IPS-18a (cell line): ENCODE measurements around the gene SCO2.

Experiments
- H3K27ac ChIP-seq: one replicate; pipeline ENCODE4 v1.5.1; 2013; ENCODE audit warnings: low read length
- H3K27me3 ChIP-seq: one replicate; pipeline ENCODE4 v1.6.1; 2013; ENCODE audit warnings: mild to moderate bottlenecking, low read length; ENCODE audit not compliant: control insufficient read depth, insufficient read depth
- H3K36me3 ChIP-seq: one replicate; pipeline ENCODE4 v1.6.1; 2013; ENCODE audit warnings: low read depth, low read length; ENCODE audit not compliant: control insufficient read depth
- H3K4me1 ChIP-seq: one replicate; pipeline ENCODE4 v1.6.1; 2013; ENCODE audit warnings: low read depth, low read length; ENCODE audit not compliant: control insufficient read depth
- H3K4me3 ChIP-seq: one replicate; pipeline ENCODE4 v1.5.1; 2013; ENCODE audit warnings: low read length
- H3K9ac ChIP-seq: one replicate; pipeline ENCODE4 v1.6.1; 2013; ENCODE audit warnings: mild to moderate bottlenecking, low read length, moderate library complexity
- H3K9me3 ChIP-seq: one replicate; pipeline ENCODE4 v1.6.1; 2013; ENCODE audit warnings: low read depth, low read length; ENCODE audit not compliant: control insufficient read depth

Gene SCO2

GRCh38 chr22:50474710-50475651, 50.4 kb downstream of the SCO2 start, which contains the start of gene SBF1:
Gene SBF1, minus strand, starts transcription at chr22:50475035. Its CDS starts 195 bp downstream, at chr22:50474840.
- Histone ChIP-seq H3K27ac (no peak within 1 kb of the TSS), H3K9me3 (no peaks in the 10 kb centered on the region), H3K4me1 (peaks cover 11% of the 10 kb centered on the region), H3K4me3 (peak within 1 kb of the TSS; percentile 64), H3K36me3 (no peaks in the 10 kb centered on the region), H3K9ac (peak within 1 kb of the TSS; percentile 39), H3K27me3 (peaks cover 8% of the 10 kb centered on the region)

GRCh38 chr22:50473855-50474671, 51.3 kb downstream of the SCO2 start:
- Histone ChIP-seq H3K36me3 (no peaks in the 10 kb centered on the region), H3K27ac (no peak overlapping the region), H3K9me3 (no peaks in the 10 kb centered on the region), H3K9ac (peak overlapping the region; percentile 39), H3K4me3 (peak overlapping the region; percentile 64), H3K27me3 (no peaks in the 10 kb centered on the region), H3K4me1 (peaks cover 11% of the 10 kb centered on the region)
